GM12878 (cell line): Measurements from ENCODE around the gene NDOR1. TPM values are rescaled to one million over a fixed set of nuclear protein-coding genes. Genes with fewer than 3 reads are reported as not detected.

Experiments used
- ATAC-seq: fragments of 200-7000 bp; cut with Tn5 transposase; 3 replicates; pipeline ENCODE4 v1.9.1; 2020; ENCODE audit warnings: mild to moderate bottlenecking, moderate library complexity
- BruUV-seq: library from RNA; stranded (reverse); fragments of 400-500 nt; replicated peaks from 2 replicates; lab custom pipeline; 2021; lab: Mats Ljungman, UMichigan
- CTCF ChIA-PET: fragments of 300-600 bp; sonication (Branson Sonifier 250); formaldehyde crosslinking; extraction: SDS; loops from one replicate; lab custom pipeline; 2021; ENCODE audit warnings: inconsistent platforms; lab: Yijun Ruan, JAX
- POLR2A ChIA-PET: fragments of 350-600 bp; formaldehyde crosslinking; extraction: SDS; loops from one replicate; lab custom pipeline; 2021; ENCODE audit warnings: inconsistent platforms; lab: Charles Lee
- RAD21 ChIA-PET: fragments of 300-600 bp; sonication (Branson Sonifier 250); formaldehyde crosslinking; loops from one replicate; lab custom pipeline; 2023; ENCODE audit warnings: antibody characterized with exemption; ENCODE audit not compliant: unreplicated experiment; lab: Charles Lee
- SMC1A ChIA-PET: fragments of 300-600 bp; sonication (Branson Sonifier 250); formaldehyde crosslinking; loops from one replicate; lab custom pipeline; 2023; ENCODE audit not compliant: unreplicated experiment, uncharacterized antibody; lab: Charles Lee
- DNase-seq: peaks from one replicate; pipeline ENCODE4 v3.0.0-alpha.2; 2011; ENCODE audit warnings: low read depth, low spot score
- FAIRE-seq: peaks from 3 replicates; lab custom pipeline; 2011; peaks lifted over from hg19 to GRCh38; lab: Jason Lieb, UNC
- H2AFZ ChIP-seq: 2 replicates; pipeline ENCODE4 v1.6.0; 2011; ENCODE audit warnings: low read depth, low read length, control low read depth; ENCODE audit not compliant: control insufficient read depth
- H3K27ac ChIP-seq: 2 replicates; pipeline ENCODE4 v1.5.1; 2011; ENCODE audit warnings: control low read depth; ENCODE audit not compliant: control insufficient read depth, insufficient read depth
- H3K27me3 ChIP-seq, 2 experiments: replicated peaks in 1 of 2; 2 replicates each; pipeline versions ENCODE4 v1.6.0 to v1.6.1; 2011; ENCODE audit warnings: low read length in 1 of 2; ENCODE audit not compliant: control insufficient read depth in 2 of 2, insufficient read depth in 2 of 2
- H3K36me3 ChIP-seq, 2 experiments: 2 replicates each; pipeline ENCODE4 v1.5.1; 2011; ENCODE audit warnings: low read length in 1 of 2; ENCODE audit not compliant: control insufficient read depth in 2 of 2, insufficient read depth in 2 of 2
- H3K4me1 ChIP-seq: 2 replicates; pipeline ENCODE4 v1.6.1; 2011; ENCODE audit warnings: mild to moderate bottlenecking, low read length, moderate library complexity, mixed read lengths; ENCODE audit not compliant: control insufficient read depth, insufficient read depth
- H3K4me2 ChIP-seq: 2 replicates; pipeline ENCODE4 v1.6.0; 2011; ENCODE audit warnings: control low read depth; ENCODE audit not compliant: control insufficient read depth, insufficient read depth
- H3K4me3 ChIP-seq: fragments of 200-600 bp; sonication (generic); 2 replicates; pipeline ENCODE4 v1.5.1; 2016
- H3K79me2 ChIP-seq: 2 replicates; pipeline ENCODE4 v1.6.0; 2011; ENCODE audit warnings: low read length; ENCODE audit not compliant: control insufficient read depth, insufficient read depth
- H3K9ac ChIP-seq: 2 replicates; pipeline ENCODE4 v1.8.0; 2011; ENCODE audit warnings: low read length, control low read depth, mixed read lengths; ENCODE audit not compliant: control insufficient read depth, insufficient read depth
- H3K9me3 ChIP-seq: replicated peaks from 3 replicates; pipeline ENCODE4 v1.5.1; 2011; ENCODE audit warnings: mild to moderate bottlenecking, low read length; ENCODE audit not compliant: control insufficient read depth, insufficient read depth
- H4K20me1 ChIP-seq: 2 replicates; pipeline ENCODE4 v1.6.0; 2011; ENCODE audit not compliant: control insufficient read depth, insufficient read depth
- ATF7 ChIP-seq: fragments of 450-650 bp; IDR thresholded peaks from 2 replicates; pipeline ENCODE4 v1.6.1; 2016; ENCODE audit warnings: low read depth, mild to moderate bottlenecking
- CBFB ChIP-seq: IDR thresholded peaks from 2 replicates; pipeline ENCODE4 v1.6.1; 2016; ENCODE audit warnings: antibody characterized with exemption, low read depth
- IKZF1 ChIP-seq: fragments of 450-650 bp; conservative IDR thresholded peaks from 2 replicates; pipeline ENCODE4 v1.6.1; 2017; ENCODE audit warnings: antibody characterized with exemption, mild to moderate bottlenecking
- IKZF2 ChIP-seq, 2 experiments: fragments of 450-650 bp; IDR thresholded peaks; 2 replicates each; pipeline ENCODE4 v1.6.1; 2017; ENCODE audit warnings: mild to moderate bottlenecking in 2 of 2, moderate library complexity in 2 of 2
- MYC ChIP-seq: IDR thresholded peaks from 2 replicates; pipeline ENCODE4 v1.6.1; 2011; ENCODE audit warnings: mild to moderate bottlenecking, low read length, moderate library complexity, inconsistent platforms; ENCODE audit not compliant: insufficient read depth, insufficient replicate concordance, insufficient read length, severe bottlenecking
- NR2C2 ChIP-seq: IDR thresholded peaks from 2 replicates; pipeline ENCODE4 v1.6.1; 2011; ENCODE audit warnings: borderline replicate concordance, low read depth; ENCODE audit not compliant: control insufficient read depth, insufficient read length
- PBX3 ChIP-seq: IDR thresholded peaks from 2 replicates; pipeline ENCODE4 v1.6.1; 2011; ENCODE audit warnings: mild to moderate bottlenecking, low read depth, low read length, moderate library complexity; ENCODE audit not compliant: insufficient replicate concordance
- PRDM15 ChIP-seq: fragments of 450-650 bp; formaldehyde crosslinking; IDR thresholded peaks from 2 replicates; pipeline ENCODE4 v1.4.0; 2020; ENCODE audit warnings: mild to moderate bottlenecking, moderate library complexity
- RUNX3 ChIP-seq: IDR thresholded peaks from 2 replicates; pipeline ENCODE4 v1.6.1; 2012; ENCODE audit warnings: low read length, inconsistent platforms
- STAT1 ChIP-seq: fragments of 450-650 bp; conservative IDR thresholded peaks from 2 replicates; pipeline ENCODE4 v1.6.1; 2014; ENCODE audit warnings: antibody characterized with exemption, mild to moderate bottlenecking
- TCF7 ChIP-seq: IDR thresholded peaks from 2 replicates; pipeline ENCODE4 v1.6.1; 2014; ENCODE audit warnings: antibody characterized with exemption, borderline replicate concordance
- WRNIP1 ChIP-seq: IDR thresholded peaks from 2 replicates; pipeline ENCODE4 v1.6.1; 2011; ENCODE audit warnings: low read depth, low read length, improper control_type of control experiment, borderline replicate concordance
- ZBTB4 ChIP-seq: fragments of 450-650 bp; formaldehyde crosslinking; IDR thresholded peaks from 2 replicates; pipeline ENCODE4 v1.4.0; 2022; ENCODE audit warnings: mild to moderate bottlenecking, moderate library complexity
- ZSCAN29 ChIP-seq: fragments of 450-650 bp; IDR thresholded peaks from 2 replicates; pipeline ENCODE4 v1.6.1; 2017; ENCODE audit warnings: mild to moderate bottlenecking, moderate library complexity
- WGBS: methylation state at CpG from one replicate; pipeline ENCODE4 v1.1.6; 2016; ENCODE audit warnings: low lambda C conversion rate; ENCODE audit not compliant: insufficient replicate concordance, insufficient coverage; ENCODE audit errors: missing lambda C conversion rate; 5-methylcytosine and 5-hydroxymethylcytosine counted together
- in situ Hi-C: fragments of 300-500 bp; cut with MboI; formaldehyde crosslinking; loops from 9 replicates; pipeline ENCODE4 v1.14.3; 2018; ENCODE audit warnings: mixed read lengths
- intact Hi-C: fragments of 100-400 bp; cut with micrococcal nuclease; formaldehyde crosslinking; loops from one replicate; pipeline ENCODE4 v1.14.2; 2022; ENCODE audit not compliant: unreplicated experiment
- polyA plus RNA-seq, 11 experiments: library from polyadenylated mRNA; depleted of rRNA in 4 of 11; unstranded in 6 of 11; stranded (reverse) in 5 of 11; fragments of >200 nt; fragmentation: Nextera tagmentation in 4 of 11; fragmentation: Illumina TruSeq in 1 of 11; extraction: Ambion mirVana in 4 of 11; extraction: Trizol in 1 of 11; gene quantifications; 1 replicate in 1 of 11; 2 replicates in 10 of 11; pipeline versions ENCODE4 v1.2.1 to v1.2.3, GENCODE V29; 2011 to 2016; ENCODE audit warnings: inconsistent platforms in 2 of 11, missing spikeins in 2 of 11, low read depth in 1 of 11
- total RNA-seq, 4 experiments: library from RNA; depleted of rRNA in 3 of 4; stranded (reverse); fragments of >200 nt in 3 of 4; fragmentation: Illumina TruSeq in 1 of 4; extraction: Trizol in 1 of 4; gene quantifications; 2 replicates each; pipeline versions ENCODE4 v1.2.1 to v1.2.3, GENCODE V29; 2013 to 2021

The NDOR1 gene
- total and polyA plus RNA-seq, 10 of the 15 experiments (the other 5 are each of a cell fraction or from before 2014, with no cell fraction given) = 0.04 to 32.9 (median 11.1) TPM

- 44% methylated on average over 27 of the region's 32 CpGs for WGBS
- SMC1A ChIA-PET = no interaction called here
- no peak overlapping the region for H2AFZ ChIP-seq
- FAIRE-seq (no peak), ATAC-seq (no peak), DNase-seq (no peak)
- RAD21 ChIA-PET = interaction anchor here (4.3 kb wide), 1 partner anchor 15 kb away, joined by 25 read pairs; no protein-coding TSS in a partner anchor
- no peak overlapping the region for H3K4me3 ChIP-seq
- TF ChIP-seq ZBTB4 = no peak
- no peak for TF ChIP-seq ZSCAN29
- no peak for TF ChIP-seq PBX3
- no peak for TF ChIP-seq IKZF1
- no peak for TF ChIP-seq CBFB
- TF ChIP-seq RUNX3 = no peak
- no peak for TF ChIP-seq WRNIP1
- TF ChIP-seq STAT1 = no peak
- TF ChIP-seq MYC = no peak
- TF ChIP-seq TCF7 = no peak
- TF ChIP-seq NR2C2 = no peak
- TF ChIP-seq PRDM15 (CRISPR knock-in tag) = no peak
- TF ChIP-seq IKZF2 (IDR thresholded peaks at IDR 0.05) = no peak
- TF ChIP-seq ATF7 = no peak
- BruUV-seq = no TSS peak
- H3K4me1 ChIP-seq = peaks cover 8% of the 10 kb centered on the region; the same call in 1 of the 2 replicates
- POLR2A ChIA-PET = no interaction called here
- H3K9me3 ChIP-seq = no peaks in the 10 kb centered on the region; the same call in 2 of the 3 replicates
- no peaks in the 10 kb centered on the region for H3K36me3 ChIP-seq
- H3K27ac ChIP-seq = no peak overlapping the region
- H3K9ac ChIP-seq = no peak overlapping the region
- intact Hi-C loops = no loop called here
- in situ Hi-C loops = no loop called here
- no peaks in the 10 kb centered on the region for H3K79me2 ChIP-seq
- no peak overlapping the region for H3K4me2 ChIP-seq
- peaks cover 0 to 8% of the 10 kb centered on the region in 2 experiments; a peak in 3 of 4 replicates for H3K27me3 ChIP-seq
- CTCF ChIA-PET = no interaction called here
- no peaks in the 10 kb centered on the region for H4K20me1 ChIP-seq
Observed at GRCh38 chr9:137165250-137165836, 40.2 kb upstream of the NDOR1 start.
